HG02642 (cell line): Measurements from ENCODE around the gene CDHR4.

Experiments
- ATAC-seq: cut with Tn5 transposase; IDR thresholded peaks from one replicate; pipeline ENCODE4 v1.9.1; 2021; ENCODE audit warnings: mild to moderate bottlenecking; ENCODE audit not compliant: unreplicated experiment, poor library complexity

CDHR4 gene

GRCh38 chr3:49747792-49748480 is 51.7 kb downstream of the CDHR4 start:
- no peak for ATAC-seq

GRCh38 chr3:49745986-49746385 is 53.7 kb downstream of the CDHR4 start:
- ATAC-seq: no peak
